Femur (tissue), 1 donor: ENCODE results near the gene AGRP.
"Not testable (repeated sequence)": the region's sequence is repeated elsewhere in the genome, so short reads cannot be mapped to it uniquely, and the experiment has no call there.

Experiments
- DNase-seq: peaks from one replicate; pipeline ENCODE4 v3.0.0-alpha.2; 2017

AGRP gene, protein sequence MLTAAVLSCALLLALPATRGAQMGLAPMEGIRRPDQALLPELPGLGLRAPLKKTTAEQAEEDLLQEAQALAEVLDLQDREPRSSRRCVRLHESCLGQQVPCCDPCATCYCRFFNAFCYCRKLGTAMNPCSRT

DNA sequence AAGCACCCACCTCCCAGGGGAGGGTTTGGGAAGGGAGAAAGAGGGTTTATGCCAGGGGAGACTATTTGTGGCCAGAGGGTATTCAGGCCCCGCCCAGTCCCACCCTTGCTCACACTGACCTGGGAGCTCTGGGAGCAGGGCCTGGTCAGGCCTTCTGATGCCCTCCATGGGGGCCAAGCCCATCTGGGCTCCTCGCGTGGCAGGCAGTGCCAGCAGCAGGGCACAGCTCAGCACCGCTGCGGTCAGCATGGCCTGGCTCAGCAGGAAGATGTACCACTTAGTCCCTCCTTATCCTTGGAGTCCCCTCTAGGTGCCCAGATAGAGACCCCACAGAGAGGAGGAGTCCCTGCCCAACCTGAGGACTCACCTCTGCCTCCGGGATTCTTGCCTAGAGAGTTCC lies at the start of gene AGRP:
AGRP (minus strand) TSS at position 398 of the 400 bp plus-strand sequence; CDS start at position 249, 149 bp downstream.
- no peak for DNase-seq

DNA sequence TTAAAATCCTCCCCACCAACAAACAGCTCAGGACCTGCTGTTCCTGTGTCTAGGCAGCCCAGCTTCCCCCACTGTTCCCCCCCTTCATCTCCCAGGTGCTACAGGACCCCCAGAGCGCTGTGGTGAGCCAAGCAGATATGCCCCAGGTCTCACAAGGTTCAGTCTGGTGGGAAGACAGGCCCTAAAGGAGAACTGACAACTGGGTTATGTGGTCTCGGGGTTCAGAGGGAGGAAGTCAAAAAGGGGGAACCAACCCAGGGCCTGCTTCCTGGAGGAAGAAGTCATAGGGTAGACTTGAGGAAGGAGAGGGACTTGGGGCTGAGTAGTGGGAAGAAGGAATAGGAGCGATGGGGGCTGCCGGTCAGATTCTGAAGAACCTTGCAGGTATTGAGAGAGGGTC lies 47.9 kb upstream of the AGRP start:
- peak; percentile 52 for DNase-seq

DNA sequence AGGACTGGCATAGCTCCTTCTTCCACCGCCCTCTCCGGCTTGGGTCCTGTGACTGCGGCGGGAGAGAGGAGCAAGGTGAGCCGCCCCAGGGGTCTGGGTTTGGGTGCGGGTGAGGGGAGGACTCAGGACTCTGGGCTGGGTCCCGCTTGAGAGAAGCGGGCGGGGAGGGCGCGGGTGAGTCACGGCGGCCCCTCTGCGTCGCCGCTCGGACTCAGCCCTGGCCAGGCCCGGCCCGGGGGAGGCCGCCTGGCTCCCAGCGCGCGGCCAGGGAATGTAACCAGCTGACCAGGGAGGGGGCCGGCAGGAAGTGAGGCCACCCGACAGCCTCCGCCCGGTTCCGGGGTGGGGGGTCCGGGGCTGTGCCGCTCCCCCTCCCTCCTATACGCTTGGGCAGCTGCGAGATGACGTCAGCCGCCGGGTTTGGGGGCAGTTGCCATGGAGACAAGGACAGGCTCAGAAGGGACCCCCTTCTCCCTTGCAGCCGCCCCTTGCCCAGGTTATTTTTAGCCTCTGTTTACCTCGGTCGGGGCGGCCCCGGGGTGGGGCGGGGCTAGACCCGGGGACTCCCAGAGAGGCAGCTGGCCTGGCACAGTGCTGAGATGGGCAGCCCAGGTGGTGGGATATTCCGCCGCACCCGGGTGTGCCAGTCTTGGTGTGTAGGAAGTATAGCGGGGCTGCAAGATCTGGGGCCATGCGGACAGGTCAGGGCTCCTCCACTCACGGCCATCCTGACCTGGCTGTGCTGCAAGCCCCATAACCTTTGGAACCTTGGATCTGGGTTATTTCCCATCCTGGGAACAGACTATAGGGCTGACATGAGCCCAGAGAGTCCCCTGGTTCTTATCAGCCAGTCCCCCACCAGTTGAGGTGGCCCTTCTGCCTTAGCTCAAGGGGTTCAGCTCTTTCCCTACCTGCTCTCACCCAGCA lies 46.9 kb upstream of the AGRP start:
- DNase-seq = peak; percentile 85

DNA sequence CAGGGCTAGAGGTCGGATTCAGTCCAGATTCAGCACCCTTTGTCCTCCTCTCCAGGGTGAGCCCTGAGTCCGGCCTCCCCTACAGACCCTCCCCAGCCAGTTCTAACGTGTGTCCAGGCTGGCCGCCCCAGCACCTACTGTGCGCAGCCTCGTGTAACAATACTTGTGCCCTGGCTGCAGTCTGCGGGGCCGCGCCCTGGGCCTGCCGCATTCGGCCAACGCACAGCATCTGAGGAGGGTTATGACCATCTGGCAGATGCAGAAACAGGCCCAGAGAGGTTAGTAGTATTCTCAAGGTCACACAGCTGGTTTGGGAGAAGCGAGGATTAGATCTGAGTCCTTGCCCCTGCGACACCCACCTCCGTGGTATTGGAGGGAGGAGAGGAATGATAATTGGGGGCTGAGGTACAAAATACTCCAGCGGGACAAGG lies 46.2 kb upstream of the AGRP start:
- no peak for DNase-seq

DNA sequence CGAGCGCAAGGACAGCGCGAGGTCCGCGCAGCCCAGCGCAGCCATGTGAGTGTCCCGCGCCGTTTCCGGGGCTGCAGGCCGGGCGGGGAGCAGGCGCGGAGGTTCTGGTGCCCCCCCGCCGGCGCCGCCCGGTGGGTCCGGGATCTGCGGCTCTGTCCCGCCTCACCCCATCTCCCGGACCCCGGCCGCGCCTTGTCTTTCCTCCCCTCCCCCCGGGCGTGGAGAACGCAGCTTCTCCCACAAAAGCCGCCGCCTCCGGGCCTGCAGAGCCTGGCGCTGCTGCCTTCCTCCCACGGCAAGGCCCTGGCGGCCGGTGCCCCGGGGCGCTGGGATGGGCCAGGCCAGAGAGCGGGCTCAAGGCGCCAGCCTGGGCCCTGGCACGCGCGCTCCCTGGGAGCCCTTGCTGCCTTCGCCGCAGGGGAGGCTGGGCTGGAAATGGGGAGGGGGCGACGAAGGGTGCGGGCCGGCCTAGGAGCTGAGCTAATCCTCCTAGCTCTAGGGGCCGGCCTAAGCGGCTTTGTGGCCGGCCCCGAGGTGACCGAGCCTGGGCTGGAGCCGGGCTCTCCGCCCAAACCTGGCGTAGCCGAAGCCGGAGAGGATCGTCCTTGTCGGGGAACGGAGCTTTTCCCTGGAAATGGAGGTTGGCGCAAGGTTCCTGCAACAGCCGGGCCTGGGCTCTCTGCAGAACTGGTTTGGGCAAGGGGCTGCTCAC lies 45.7 kb upstream of the AGRP start:
- peak; percentile 63 for DNase-seq

DNA sequence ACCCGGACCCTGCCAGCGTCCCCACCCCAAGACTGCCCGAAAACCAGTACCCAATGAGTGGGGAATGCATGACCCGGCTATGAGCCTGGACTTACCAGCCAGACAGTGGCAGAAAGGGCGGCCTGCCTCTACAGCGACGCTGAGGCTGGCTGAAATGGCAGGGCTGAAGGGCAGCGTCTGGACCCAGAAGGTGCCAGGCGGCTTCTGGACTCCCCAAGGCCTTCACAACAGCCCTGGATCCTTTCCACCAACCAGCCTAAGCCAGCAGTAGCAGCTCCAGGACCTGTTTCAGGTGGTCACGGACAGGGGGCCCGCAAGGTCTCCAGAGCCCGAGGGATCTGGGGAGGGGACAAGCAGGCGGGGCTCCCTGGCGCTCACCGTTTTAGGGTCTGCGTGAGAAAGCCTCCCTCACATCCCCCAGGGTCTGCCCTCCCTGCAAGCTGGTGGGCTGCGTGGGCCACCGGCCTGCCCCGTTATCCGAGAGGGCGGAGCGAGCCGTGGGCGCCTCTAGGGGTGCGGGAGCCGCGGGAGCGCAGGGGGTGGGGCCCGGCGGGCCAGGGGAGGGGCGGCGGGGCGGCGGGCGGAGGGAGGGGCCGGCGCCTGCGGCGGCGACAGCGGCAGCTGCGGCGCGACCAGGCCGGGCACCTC lies 45.0 kb upstream of the AGRP start, which contains the start of gene RIPOR1:
RIPOR1 (plus strand) TSS at position 608 of the 648 bp plus-strand sequence. CDS start 9,618 bp downstream, outside the sequence.
- DNase-seq = peak; percentile 61

DNA sequence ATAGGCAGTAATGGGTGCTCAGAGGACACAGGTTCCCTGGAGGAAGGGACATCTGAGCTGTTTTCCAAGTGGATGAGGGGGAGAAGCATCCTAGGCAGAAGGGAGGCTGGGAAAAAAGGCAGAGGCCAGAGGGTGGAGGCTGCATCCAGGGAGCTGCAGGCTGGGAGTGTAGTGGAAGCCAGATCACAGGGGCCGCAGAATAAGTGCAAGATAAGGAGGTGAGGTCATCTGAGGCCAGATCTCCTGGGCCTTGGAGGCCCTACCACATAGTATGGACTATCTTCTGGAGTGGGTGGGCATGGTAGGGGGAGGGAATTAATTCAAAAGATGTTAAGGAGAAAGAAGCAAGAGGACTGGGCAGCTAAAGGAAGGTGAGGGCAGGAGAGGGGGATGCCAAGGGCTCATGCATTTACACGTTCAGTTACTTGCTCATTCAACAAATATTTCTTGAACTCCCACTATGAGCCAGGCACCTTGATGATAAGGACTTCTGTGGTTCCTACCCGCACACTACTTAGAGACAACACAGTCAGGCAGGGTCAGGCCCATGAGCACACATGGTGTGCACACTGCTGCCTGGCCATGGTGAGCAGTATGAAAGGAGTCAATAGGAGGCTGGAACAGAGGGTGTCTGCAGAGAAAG lies 42.9 kb upstream of the AGRP start:
- DNase-seq = no peak

DNA sequence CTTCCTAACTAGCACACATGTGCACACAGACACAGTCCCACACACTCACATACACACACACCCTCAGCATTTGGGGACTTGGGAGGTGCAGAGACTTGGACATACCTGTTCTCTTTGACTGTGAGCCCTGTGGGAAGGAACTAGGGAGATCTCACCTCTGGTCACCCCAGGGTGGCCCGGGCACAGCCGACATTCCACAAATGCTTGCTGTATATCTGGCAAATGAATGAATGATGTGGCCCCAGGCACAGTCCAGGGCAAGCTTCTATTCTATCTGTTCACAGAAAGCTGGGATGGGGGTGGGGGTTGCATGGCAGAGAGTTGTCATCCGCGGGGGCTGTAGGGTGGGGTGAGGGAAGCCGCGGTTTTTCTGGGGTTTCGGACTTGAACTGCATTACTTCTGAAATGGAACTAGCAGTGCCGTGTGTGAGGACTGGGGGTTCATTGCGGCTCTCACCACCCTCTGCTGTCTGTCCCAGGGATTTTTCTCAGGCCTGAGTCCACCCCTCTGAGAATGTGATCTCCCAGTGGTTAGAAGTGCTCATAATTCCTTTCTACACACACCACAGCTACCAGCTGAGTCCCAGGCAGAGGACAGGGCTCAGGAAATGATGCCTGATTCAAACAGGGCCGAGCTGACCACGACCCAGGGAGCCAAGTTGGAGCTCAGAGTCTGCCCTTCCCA lies 42.0 kb upstream of the AGRP start:
- DNase-seq = no peak

DNA sequence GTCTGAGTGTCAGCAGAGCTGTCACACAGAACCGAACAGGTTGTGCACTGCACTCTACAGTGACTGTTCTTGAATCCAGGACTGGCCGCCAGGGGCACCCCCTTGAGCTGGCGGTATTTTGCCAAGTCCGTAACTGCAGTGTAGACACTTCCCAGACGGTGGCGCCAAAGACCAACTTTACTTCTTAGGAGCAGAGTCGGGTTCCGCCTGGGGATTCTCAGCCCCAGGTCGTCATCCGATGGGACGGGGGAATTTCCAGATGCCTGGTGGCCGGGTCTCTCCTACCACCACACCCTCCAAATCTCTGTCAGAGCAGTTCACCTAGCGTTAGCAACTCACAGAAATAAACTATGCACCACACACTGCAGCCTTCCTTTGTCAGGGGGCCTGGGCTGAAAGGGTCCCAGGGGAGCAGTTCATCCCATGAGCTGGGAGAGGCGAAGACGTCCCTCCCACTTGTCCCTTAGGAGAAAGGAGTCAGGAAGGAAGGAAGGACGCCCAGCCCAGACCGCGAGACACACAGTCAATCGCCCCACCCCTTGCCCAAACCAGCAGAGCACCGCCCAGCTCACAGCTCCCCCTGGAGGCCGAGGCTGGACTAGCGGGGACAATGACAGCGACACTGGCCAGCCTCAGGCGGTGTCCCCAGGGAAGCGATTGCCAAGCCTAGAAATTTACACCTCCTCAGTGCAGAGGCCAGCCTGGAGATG lies 37.9 kb upstream of the AGRP start:
- peak; percentile 96 for DNase-seq

DNA sequence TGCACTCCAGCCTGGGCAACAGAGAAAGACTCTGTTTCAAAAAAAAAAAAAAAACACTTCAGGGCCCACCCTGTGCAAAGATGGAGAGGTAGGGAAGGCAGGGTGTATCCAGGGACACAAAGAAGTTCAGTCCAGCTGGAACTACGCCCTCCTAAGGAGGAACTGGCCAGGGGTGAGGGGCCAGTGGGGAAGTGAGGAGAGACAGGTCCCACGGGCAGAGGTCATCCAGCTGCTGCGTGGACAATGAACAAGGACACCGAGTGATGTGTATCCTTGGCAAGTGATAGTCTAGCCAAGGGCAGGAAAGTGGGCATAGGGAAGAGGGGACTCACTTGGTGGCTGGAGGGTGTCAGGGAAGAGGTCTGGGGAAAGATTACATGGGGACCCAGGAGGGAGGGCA lies 35.9 kb upstream of the AGRP start:
- no peak for DNase-seq

DNA sequence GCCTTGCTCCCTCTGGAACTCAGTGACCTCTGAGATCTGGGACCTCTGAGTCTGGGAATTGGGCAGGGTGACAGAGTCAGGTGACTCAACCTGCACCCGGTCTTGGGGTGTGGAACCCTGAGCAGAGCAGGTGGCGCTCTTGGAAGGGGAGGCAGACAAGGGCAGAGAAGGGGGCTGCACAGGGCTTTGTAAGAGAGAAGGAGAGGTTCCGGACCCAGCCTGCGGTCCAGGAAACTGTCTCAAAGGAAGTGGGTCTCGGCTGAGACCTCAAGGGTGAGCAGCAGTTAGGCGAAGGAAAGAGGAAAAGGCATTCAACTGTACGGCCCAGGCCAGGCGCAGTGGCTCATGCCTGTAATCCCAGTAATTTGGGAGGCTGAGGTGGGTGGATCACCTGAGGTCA lies 35.3 kb upstream of the AGRP start:
- no peak for DNase-seq

DNA sequence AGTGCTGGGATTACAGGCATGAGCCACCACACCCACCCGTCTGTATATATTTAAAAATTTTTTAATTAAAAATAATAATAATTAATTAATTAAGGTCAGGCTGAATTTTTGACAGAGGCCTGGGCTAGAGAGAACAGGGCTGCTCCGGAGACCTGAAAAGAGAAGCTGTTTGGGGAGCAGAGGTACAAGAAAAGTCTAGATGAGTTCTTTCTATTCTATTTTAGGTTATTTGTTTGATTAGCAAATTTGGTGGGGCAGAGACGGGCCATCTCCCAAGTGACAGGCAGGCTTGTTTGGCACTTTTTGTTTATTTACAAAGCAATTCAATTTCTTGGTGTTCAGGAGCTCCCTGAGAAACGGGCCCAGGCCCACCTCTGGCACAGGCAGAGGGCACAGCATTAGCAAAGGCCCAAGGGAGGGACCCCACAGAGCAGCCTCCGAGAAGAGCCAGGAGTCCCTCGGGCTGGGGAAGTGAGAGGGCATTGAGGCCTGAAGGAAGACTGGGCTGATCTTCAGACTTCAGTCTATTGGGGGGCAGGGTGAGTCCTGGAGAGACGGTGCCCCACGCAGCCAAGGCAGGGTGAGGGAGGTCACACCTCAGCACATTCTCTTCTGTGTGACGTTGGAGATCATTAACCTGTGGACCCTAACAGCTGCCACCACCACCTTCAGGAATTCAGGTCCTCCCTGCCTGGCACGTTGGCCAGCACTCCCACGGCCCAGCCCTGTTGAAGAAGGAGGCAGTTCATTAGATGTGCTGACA lies 34.5 kb upstream of the AGRP start:
- no peak for DNase-seq

DNA sequence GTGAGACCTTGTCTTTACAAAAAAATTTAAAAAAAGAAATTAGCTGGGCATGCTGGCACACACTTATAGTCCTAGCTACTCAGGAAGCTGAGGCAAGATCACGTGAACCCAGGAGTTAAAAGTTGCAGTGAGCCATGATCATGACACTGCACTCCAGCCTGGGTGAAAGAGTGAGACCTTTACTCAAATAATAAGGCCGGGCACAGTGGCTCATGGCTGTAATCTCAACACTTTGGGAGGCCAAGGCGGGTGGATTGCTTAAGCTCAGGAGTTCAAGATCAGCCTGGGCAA lies 33.8 kb upstream of the AGRP start:
- no peak for DNase-seq

DNA sequence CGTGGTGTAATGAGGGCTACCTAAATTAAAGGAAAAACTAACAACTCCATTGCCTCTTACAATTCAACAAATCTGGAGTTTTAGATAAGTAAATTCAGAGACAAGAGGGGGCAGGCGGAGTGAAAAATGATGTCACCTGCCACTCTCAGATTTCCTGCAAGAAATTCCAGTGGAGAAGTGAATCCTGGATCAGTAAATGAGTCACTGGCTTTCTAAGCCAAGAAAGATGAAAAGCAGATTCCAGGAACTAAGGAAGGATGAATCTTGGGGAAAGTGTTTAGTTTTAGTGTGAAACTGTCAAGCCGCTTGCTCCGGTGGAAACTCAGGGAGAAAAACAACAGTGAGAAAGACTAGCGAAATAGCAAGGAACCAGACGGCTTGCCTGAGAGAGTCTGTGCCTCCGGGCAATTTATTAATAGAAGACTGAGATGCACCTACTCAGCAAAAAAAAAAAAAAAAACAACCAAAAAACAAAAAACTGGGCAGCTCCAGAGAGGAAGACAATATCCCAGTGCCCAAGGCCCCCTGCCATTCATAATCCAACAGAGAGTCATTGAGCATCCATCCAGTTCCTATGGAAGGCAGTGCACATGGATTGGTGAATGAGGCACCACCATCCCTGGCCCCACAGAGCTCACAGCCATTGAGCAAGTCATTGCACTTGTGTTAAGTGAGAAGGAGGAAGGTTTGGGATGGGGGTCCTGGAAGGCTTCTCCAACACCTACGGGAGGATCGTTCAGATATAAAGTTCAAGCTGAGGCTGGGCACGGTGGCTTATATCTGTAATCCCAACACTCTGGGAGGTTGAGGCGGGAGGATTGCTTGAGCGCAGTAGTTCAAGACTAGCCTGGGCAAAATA lies 33.2 kb upstream of the AGRP start:
- no peak for DNase-seq

DNA sequence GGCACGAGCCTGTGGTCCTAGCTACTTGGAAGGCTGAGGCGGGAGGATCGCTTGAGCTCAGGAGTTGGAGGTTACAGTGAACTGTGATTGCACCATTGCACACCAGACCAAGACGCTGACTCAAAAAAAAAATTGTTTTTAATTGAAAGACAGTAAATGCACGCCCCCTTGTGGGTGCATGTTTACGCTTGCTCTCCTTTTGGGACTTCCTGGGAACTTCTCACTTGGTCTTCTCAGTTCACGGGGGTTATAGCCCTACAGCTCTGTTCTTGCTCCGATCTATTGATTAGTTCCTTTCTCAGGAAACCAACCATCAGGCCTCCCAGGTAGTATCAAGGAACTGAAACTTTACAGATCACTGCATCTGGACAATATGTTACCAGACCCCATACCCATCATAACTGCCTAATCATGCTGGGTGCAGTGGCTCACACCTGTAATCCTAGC lies 31.1 kb upstream of the AGRP start:
- peak; percentile 80 for DNase-seq

DNA sequence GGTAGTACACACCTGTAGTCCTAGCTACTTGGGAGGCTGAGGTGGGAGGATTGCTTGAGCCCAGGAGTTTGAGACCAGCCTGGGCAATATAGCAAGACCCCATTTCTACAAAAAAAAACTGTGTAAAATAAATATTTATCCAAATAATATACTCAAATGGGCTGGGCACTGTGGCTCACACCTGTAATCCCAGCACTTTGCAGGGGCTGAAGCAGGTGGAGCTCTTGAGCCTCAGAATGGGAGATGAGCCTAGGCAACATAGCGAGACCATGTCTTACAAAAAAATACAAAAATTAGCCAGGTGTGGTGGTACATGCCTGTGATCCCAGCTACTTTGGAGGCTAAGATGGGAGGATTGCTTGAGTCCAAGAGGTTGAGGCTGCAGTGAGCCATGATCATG lies 30.5 kb upstream of the AGRP start:
- not testable (repeated sequence) for DNase-seq

DNA sequence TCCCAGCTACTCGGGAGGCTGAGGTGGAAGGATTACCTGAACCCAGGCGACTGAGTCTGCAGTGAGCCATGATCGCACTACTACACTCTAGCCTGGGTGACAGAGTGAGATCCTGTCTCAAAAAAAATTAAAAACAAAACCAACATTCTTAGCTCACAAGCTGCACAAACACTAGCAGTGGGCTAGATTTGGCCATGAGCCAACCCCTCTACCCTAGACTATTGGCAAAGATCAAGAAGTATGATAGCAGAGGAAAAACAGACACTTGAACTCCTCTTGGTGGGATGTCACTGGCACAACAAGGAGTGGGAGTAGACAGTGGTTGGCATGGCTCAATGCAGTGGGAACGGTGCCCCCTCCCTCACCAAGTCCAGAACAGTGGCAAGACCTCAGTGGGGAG lies 25.7 kb upstream of the AGRP start:
- no peak for DNase-seq

DNA sequence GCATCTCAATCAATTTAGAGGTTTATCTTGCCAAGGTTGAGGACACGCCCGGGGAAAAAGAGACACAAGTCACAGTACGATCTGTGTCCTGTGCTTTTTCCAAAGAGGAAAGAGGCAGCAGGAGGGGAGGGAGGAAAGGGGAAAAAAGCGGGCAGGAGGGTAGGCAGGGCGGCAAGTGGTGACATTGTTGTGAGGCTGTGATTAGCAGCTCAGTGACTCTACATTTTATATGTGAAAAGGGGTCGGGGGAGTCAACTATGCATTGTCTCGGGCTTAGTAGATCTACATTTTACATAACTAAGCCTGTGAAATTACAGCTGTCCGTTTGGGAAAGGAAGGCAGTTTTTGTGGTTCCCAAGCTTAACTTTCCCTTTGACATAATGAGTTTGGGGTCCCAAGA lies 23.1 kb upstream of the AGRP start:
- DNase-seq = no peak
